Fibroblast of peridontal ligament (primary cell): ENCODE measurements around the gene KRT6B.
"Not testable (repeated sequence)": the region's sequence is repeated elsewhere in the genome, so short reads cannot be mapped to it uniquely, and the experiment has no call there.

Experiments used
- DNase-seq: peaks from one replicate; pipeline ENCODE4 v3.0.0-alpha.2; 2010; ENCODE audit errors: extremely low read depth

Gene KRT6B

GRCh38 chr12:52469853-52470252, 17.9 kb upstream of the KRT6B start:
- no peak for DNase-seq

DNA sequence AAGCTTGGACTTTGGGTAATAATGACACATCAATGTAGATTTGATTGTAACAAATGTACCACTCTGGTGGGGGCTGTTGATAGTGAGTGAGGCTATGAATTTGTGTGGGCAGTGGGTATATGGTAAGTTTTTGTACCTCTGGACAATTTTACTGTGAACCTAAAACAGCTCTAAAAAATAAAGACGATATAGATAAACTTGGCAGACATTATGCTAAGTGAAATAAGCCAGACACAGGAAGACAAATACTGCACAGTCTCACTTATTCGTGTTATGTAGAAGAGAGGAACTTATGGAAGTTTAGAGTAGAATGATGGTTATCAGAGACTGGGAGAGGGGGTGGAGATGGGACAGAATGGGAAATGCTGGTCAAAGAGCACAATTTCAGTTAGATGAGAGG, 13.0 kb upstream of the KRT6B start:
- no peak for DNase-seq

- no peak for DNase-seq
Measured at GRCh38 chr12:52461693-52462092, 9.7 kb upstream of the KRT6B start.

- DNase-seq: no peak
Measured at GRCh38 chr12:52458861-52459260, 6.9 kb upstream of the KRT6B start.

DNA sequence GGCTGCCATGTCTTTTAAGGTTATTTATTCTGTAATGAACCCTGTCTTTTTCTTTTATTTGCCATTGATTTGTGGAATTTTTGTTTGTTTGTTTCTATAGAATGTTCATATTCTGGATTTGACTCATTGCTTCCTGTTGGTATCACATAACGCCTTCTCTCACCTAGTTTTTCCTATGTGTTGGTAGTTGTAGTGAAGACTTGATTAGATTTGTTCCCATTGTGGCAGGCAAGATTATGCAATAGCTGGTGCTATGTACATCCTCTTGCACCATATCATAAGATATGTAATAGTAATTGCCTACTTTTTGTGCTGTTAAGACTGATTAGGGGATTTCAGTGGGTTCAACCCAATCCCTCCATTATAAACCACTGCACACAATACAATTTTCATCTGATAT, 3.9 kb upstream of the KRT6B start:
- DNase-seq: no peak

- DNase-seq: no peak
Measured at GRCh38 chr12:52454411-52455201, 2.7 kb upstream of the KRT6B start.

GRCh38 chr12:52448228-52448627, 3.7 kb downstream of the KRT6B start:
- DNase-seq: no peak

GRCh38 chr12:52447196-52447595, 4.8 kb downstream of the KRT6B start:
- not testable (repeated sequence) for DNase-seq

GRCh38 chr12:52446367-52447045, 5.4 kb downstream of the KRT6B start:
- no peak for DNase-seq

- DNase-seq: no peak
Measured at GRCh38 chr12:52445876-52446275, 6.1 kb downstream of the KRT6B start.

GRCh38 chr12:52444647-52445595, 7.0 kb downstream of the KRT6B start:
- no peak for DNase-seq

GRCh38 chr12:52443966-52444365, 8.0 kb downstream of the KRT6B start:
- DNase-seq: no peak

DNA sequence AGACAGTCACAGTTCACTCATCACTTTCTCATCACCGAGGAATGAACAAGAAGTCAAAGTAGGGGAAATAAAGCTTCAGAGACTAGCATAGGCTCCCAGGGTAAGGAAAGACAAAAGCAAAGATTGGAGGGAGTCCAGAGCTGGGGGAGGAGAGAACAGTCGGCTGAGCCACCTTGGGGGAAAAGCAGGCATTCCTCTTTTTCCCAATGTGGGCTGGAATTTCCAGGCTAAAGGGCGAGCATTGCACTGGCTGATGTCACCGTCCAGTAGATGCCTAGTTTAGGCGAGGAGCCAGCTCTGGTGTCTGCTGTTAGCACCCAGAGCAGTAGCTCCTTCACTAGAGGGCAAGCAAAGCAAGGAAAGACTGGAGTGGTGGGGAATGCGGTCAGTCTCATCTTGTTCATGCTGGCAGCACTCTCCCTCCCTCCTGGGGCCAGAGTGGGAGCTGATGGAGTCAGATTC, 9.3 kb downstream of the KRT6B start:
- DNase-seq: peak; percentile 5

GRCh38 chr12:52441320-52441911, 10.5 kb downstream of the KRT6B start:
- no peak for DNase-seq

DNA sequence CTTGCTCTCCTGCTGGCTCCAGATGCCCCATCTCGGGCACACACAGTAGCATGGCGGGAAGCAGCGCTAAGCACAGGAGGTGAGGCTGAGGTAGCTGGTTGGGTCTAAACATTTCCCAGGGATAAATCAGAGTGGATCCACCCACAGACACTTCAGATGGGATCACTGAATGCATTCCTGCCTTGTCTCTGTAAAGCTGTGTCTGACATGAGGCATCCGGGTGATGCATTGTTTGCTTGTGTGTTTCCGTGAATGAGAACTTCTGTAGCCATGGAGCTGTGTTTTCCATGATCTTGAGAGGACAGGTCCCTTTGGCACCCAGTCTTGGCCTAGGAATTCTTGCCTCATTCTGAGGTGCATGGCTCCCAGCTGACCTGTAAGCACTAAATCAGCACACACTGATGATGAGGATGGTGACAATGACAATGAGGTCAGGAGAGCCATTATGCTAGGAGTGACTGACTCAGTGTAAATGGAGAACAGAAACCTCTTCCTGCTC, 11.1 kb downstream of the KRT6B start:
- no peak for DNase-seq

DNA sequence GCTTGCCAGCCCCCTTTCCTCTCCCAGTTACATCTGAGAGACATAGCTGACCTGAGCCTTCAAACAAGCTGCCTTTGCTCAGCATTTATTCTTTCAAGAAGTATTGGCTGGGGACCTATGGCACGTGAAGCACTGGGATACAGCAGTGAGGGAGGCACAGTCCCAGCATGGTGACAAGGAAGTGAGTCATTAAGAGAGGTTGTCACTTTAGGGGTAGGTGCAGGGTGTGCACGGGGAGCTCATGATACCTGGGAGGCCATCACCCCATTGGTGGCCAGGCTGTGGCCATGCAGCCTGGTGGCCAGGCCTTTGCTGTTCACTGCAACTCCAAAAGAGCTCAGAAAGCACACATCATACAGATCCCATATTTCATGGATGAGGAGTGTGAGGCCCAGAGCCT, 12.1 kb downstream of the KRT6B start:
- DNase-seq: no peak

GRCh38 chr12:52439420-52439819, 12.5 kb downstream of the KRT6B start:
- DNase-seq: no peak

DNA sequence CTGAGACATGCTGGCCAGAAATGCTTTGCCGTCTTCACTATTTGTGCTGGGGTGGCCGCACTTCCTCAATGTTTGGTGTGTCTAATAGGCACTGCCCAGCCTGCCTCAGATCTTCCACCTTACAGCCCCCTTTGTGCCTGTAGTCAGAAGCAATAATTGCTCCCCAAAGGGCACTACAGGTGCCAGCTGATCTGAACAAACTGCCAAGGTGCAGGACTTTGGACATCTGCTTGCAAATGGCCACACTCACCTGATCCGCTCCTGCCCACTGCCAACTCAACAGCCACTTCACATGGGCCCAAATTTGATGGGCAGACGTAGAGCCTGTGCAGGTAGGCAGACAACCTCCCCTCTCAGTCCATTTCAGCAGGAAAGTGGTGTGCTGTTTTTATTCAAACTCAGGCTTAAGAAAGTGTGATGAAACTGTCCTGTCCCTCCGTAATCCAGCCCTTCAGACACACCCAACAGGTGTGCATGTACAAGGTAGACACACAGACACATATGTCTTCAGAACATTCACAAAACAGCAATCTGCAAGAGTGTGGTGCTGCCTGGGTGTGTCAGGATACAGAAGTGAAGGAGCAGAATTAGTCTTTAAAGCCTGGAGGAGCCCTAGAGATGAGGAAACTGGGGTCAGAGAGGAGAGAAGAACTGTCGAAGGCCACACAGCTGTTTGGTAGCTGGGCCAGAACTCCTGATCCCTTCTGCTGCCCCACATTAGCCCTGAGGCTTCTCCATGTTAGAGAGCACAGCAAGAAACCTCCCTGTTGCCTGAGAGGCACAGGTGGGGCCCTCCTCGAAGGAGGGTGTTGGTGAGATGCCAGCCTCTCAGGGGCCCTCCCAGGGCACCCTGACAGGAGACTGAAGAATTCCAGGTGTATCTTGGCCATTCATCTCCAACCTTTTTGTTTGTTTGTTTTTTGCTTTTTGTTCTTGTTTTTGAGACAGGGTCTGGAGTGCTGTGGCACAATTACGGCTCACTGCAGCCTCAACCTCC, 13.3 kb downstream of the KRT6B start:
- no peak for DNase-seq

- no peak for DNase-seq
Measured at GRCh38 chr12:52437508-52437907, 14.4 kb downstream of the KRT6B start.

GRCh38 chr12:52436828-52437474, 15.0 kb downstream of the KRT6B start:
- DNase-seq: no peak
